Measurements from ENCODE around the gene TSR1. TPM values are rescaled to one million over a fixed set of nuclear protein-coding genes. Genes with fewer than 3 reads are reported as not detected.

Gene TSR1
- total RNA-seq, 1 donor from 2014 or later = 40.6 TPM

- Mint-ChIP-seq H3K36me3 (peaks cover 2% of the 10 kb centered on the region), H3K27me3 (ENCODE audit: low read depth) (no peaks in the 10 kb centered on the region), H3K27ac (no peak overlapping the region), H3K4me1 (peaks cover 4% of the 10 kb centered on the region), H3K4me3 (no peak overlapping the region), H3K9me3 (no peaks in the 10 kb centered on the region)
- TF ChIP-seq, protein P1, sequence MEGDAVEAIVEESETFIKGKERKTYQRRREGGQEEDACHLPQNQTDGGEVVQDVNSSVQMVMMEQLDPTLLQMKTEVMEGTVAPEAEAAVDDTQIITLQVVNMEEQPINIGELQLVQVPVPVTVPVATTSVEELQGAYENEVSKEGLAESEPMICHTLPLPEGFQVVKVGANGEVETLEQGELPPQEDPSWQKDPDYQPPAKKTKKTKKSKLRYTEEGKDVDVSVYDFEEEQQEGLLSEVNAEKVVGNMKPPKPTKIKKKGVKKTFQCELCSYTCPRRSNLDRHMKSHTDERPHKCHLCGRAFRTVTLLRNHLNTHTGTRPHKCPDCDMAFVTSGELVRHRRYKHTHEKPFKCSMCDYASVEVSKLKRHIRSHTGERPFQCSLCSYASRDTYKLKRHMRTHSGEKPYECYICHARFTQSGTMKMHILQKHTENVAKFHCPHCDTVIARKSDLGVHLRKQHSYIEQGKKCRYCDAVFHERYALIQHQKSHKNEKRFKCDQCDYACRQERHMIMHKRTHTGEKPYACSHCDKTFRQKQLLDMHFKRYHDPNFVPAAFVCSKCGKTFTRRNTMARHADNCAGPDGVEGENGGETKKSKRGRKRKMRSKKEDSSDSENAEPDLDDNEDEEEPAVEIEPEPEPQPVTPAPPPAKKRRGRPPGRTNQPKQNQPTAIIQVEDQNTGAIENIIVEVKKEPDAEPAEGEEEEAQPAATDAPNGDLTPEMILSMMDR (IDR thresholded peaks at IDR 0.05; ENCODE audit: unreplicated experiment) = no peak
- DNase-seq (ENCODE audit: low spot score in 2 of 2, unreplicated experiment in 2 of 2) = no peak
These were observed 21.0 kb upstream of the TSR1 start for GRCh38 chr17:2357237-2357636.

- Mint-ChIP-seq H3K4me3 (no peak overlapping the region), H3K9me3 (no peaks in the 10 kb centered on the region), H3K36me3 (peaks cover 2% of the 10 kb centered on the region), H3K4me1 (peaks cover 4% of the 10 kb centered on the region), H3K27ac (no peak overlapping the region), H3K27me3 (ENCODE audit: low read depth) (no peaks in the 10 kb centered on the region)
- TF ChIP-seq, protein P1 (IDR thresholded peaks at IDR 0.05; ENCODE audit: unreplicated experiment) = no peak
- no peak for DNase-seq (ENCODE audit: low spot score in 2 of 2, unreplicated experiment in 2 of 2)
These were observed 18.1 kb upstream of the TSR1 start for GRCh38 chr17:2354311-2354710.

- H3K9me3 Mint-ChIP-seq = no peaks in the 10 kb centered on the region
- H3K27me3 Mint-ChIP-seq (ENCODE audit: low read depth) = no peaks in the 10 kb centered on the region
- H3K27ac Mint-ChIP-seq = no peak overlapping the region
- H3K4me3 Mint-ChIP-seq = no peak overlapping the region
- H3K4me1 Mint-ChIP-seq = peaks cover 15% of the 10 kb centered on the region
- no peak for DNase-seq (ENCODE audit: low spot score in 2 of 2, unreplicated experiment in 2 of 2)
- TF ChIP-seq, protein P1 (IDR thresholded peaks at IDR 0.05; ENCODE audit: unreplicated experiment) = no peak
- no peaks in the 10 kb centered on the region for H3K36me3 Mint-ChIP-seq
These were observed 15.0 kb upstream of the TSR1 start for GRCh38 chr17:2351269-2351668.

- Mint-ChIP-seq H3K27me3 (ENCODE audit: low read depth) (no peaks in the 10 kb centered on the region), H3K9me3 (no peaks in the 10 kb centered on the region), H3K36me3 (no peaks in the 10 kb centered on the region), H3K27ac (peak overlapping the region; percentile 75), H3K4me1 (peaks cover 21% of the 10 kb centered on the region), H3K4me3 (no peak overlapping the region)
- DNase-seq (ENCODE audit: low spot score in 2 of 2, unreplicated experiment in 2 of 2) = no peak
- TF ChIP-seq, protein P1 (IDR thresholded peaks at IDR 0.05; ENCODE audit: unreplicated experiment) = no peak
These were observed 11.8 kb upstream of the TSR1 start for GRCh38 chr17:2347805-2348685.

DNA sequence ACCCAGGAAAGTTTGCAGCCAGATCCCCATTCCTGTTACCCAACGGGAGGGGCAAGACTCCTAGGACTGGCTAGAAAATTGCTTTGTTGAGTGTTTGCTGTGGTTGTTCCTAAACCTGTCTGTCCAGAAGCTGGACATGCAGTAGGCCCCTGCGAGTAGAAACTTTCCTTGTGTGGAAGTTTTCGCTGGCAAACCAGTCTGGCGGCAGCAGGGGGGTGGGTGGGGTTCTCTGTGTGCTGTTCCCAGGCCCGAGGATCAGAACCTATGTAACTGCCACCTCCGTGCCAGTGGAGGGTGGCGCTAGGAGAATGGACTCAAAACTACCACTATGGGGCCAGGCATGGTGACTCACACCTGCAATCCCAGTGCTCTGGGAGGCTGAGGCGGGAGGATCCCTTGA, 10.2 kb upstream of the TSR1 start:
- Mint-ChIP-seq H3K4me1 (peaks cover 21% of the 10 kb centered on the region), H3K4me3 (no peak overlapping the region), H3K9me3 (no peaks in the 10 kb centered on the region), H3K27me3 (ENCODE audit: low read depth) (no peaks in the 10 kb centered on the region), H3K27ac (peak overlapping the region; percentile 85), H3K36me3 (peaks cover 4% of the 10 kb centered on the region)
- TF ChIP-seq, protein P1 (IDR thresholded peaks at IDR 0.05; ENCODE audit: unreplicated experiment) = no peak
- DNase-seq (ENCODE audit: low spot score in 2 of 2, unreplicated experiment in 2 of 2) = no peak
